BLaER1 treated with 17β-estradiol and CSF1 and Interleukin-3, amounts not matched to agents 10 nM and 100 nM (cell line): ENCODE data around the gene TMEM30A.

Source experiments
- H3K27ac ChIP-seq, 11 experiments: shearing (Covaris generic); formaldehyde crosslinking; 2 replicates each; pipeline ENCODE4 v1.8.1; 2022
- H3K27me3 ChIP-seq, 11 experiments: shearing (Covaris generic); formaldehyde crosslinking; 2 replicates each; pipeline ENCODE4 v1.8.1; 2022
- H3K36me3 ChIP-seq, 11 experiments: shearing (Covaris generic); formaldehyde crosslinking; 2 replicates each; pipeline ENCODE4 v1.8.1; 2022
- H3K4me1 ChIP-seq, 10 experiments: shearing (Covaris generic); formaldehyde crosslinking; 2 replicates each; pipeline ENCODE4 v1.8.1; 2022
- H3K4me2 ChIP-seq, 11 experiments: shearing (Covaris generic); formaldehyde crosslinking; 2 replicates each; pipeline ENCODE4 v1.8.1; 2022
- H3K4me3 ChIP-seq, 10 experiments: shearing (Covaris generic); formaldehyde crosslinking; 2 replicates each; pipeline ENCODE4 v1.8.1; 2022
- H3K9ac ChIP-seq, 11 experiments: shearing (Covaris generic); formaldehyde crosslinking; 2 replicates each; pipeline ENCODE4 v1.8.1; 2022
- H3K9me3 ChIP-seq, 11 experiments: shearing (Covaris generic); formaldehyde crosslinking; replicated peaks in 1 of 11; 2 replicates each; pipeline ENCODE4 v1.8.1; 2022
- H4K20me1 ChIP-seq, 11 experiments: shearing (Covaris generic); formaldehyde crosslinking; 2 replicates each; pipeline ENCODE4 v1.8.1; 2022
- Cebpa-rat ChIP-seq, 11 experiments: shearing (Covaris generic); IDR thresholded peaks; 2 replicates each; pipeline ENCODE4 v1.8.1; 2022

Gene TMEM30A

GRCh38 chr6:75308250-75308988 is 23.8 kb upstream of the TMEM30A start:
- Histone ChIP-seq H3K27ac (no peak overlapping the region), H3K4me2 (peak overlapping the region in 2 of 11 experiments; percentile 19 to 30; a peak in 3 of 22 replicates), H3K4me1 (peaks cover 0 to 15% (median 8%) of the 10 kb centered on the region in 10 experiments; a peak in 13 of 20 replicates), H3K4me3 (no peak overlapping the region), H3K36me3 (no peaks in the 10 kb centered on the region), H3K27me3 (no peaks in the 10 kb centered on the region), H3K9me3 (no peaks in the 10 kb centered on the region), H3K9ac (no peak overlapping the region), H4K20me1 (no peaks in the 10 kb centered on the region)
- TF ChIP-seq Cebpa-rat (IDR thresholded peaks at IDR 0.05): no peak

- no peaks in the 10 kb centered on the region for H3K36me3 ChIP-seq
- H3K4me1 ChIP-seq: peaks cover 0 to 15% (median 8%) of the 10 kb centered on the region in 10 experiments; a peak in 13 of 20 replicates
- H3K27ac ChIP-seq: no peak overlapping the region
- H3K4me2 ChIP-seq: no peak overlapping the region
- no peak overlapping the region for H3K9ac ChIP-seq
- no peaks in the 10 kb centered on the region for H3K9me3 ChIP-seq
- no peak for TF ChIP-seq Cebpa-rat (IDR thresholded peaks at IDR 0.05)
- no peaks in the 10 kb centered on the region for H4K20me1 ChIP-seq
- H3K4me3 ChIP-seq: no peak overlapping the region
- no peaks in the 10 kb centered on the region for H3K27me3 ChIP-seq
Measured at GRCh38 chr6:75307364-75308004, 22.9 kb upstream of the TMEM30A start.

- Histone ChIP-seq H3K9me3 (no peaks in the 10 kb centered on the region), H3K27me3 (no peaks in the 10 kb centered on the region), H4K20me1 (no peaks in the 10 kb centered on the region), H3K27ac (no peak overlapping the region), H3K4me3 (no peak overlapping the region), H3K4me2 (peak overlapping the region in 6 of 11 experiments; percentile 11 to 46 (median 30); a peak in 8 of 22 replicates), H3K36me3 (no peaks in the 10 kb centered on the region), H3K9ac (no peak overlapping the region), H3K4me1 (peaks cover 0 to 19% (median 8%) of the 10 kb centered on the region in 10 experiments; a peak in 15 of 20 replicates)
- no peak for TF ChIP-seq Cebpa-rat (IDR thresholded peaks at IDR 0.05)
Measured at GRCh38 chr6:75306064-75306463, 21.5 kb upstream of the TMEM30A start.

- H4K20me1 ChIP-seq: no peaks in the 10 kb centered on the region
- H3K4me3 ChIP-seq: no peak overlapping the region
- no peak overlapping the region for H3K9ac ChIP-seq
- no peak for TF ChIP-seq Cebpa-rat (IDR thresholded peaks at IDR 0.05)
- H3K4me2 ChIP-seq: peak overlapping the region in 3 of 11 experiments; percentile 11 to 34 (median 22); a peak in 4 of 22 replicates
- H3K27me3 ChIP-seq: no peaks in the 10 kb centered on the region
- no peak overlapping the region for H3K27ac ChIP-seq
- no peaks in the 10 kb centered on the region for H3K36me3 ChIP-seq
- peaks cover 4 to 24% (median 12%) of the 10 kb centered on the region in 10 experiments; a peak in 19 of 20 replicates for H3K4me1 ChIP-seq
- no peaks in the 10 kb centered on the region for H3K9me3 ChIP-seq
Measured at GRCh38 chr6:75305573-75305972, 21.0 kb upstream of the TMEM30A start.

GRCh38 chr6:75302280-75302679 is 17.7 kb upstream of the TMEM30A start:
- Histone ChIP-seq H3K36me3 (no peaks in the 10 kb centered on the region), H3K4me1 (peaks cover 15 to 26% (median 24%) of the 10 kb centered on the region in 10 experiments), H3K27me3 (no peaks in the 10 kb centered on the region), H3K27ac (no peak overlapping the region), H3K9me3 (no peaks in the 10 kb centered on the region), H3K9ac (no peak overlapping the region), H3K4me2 (no peak overlapping the region), H3K4me3 (no peak overlapping the region), H4K20me1 (no peaks in the 10 kb centered on the region)
- TF ChIP-seq Cebpa-rat (IDR thresholded peaks at IDR 0.05): no peak

GRCh38 chr6:75301537-75301936 is 16.9 kb upstream of the TMEM30A start:
- H3K4me1 ChIP-seq: peaks cover 15 to 26% (median 24%) of the 10 kb centered on the region in 10 experiments
- no peaks in the 10 kb centered on the region for H4K20me1 ChIP-seq
- H3K36me3 ChIP-seq: no peaks in the 10 kb centered on the region
- no peak for TF ChIP-seq Cebpa-rat (IDR thresholded peaks at IDR 0.05)
- no peak overlapping the region for H3K9ac ChIP-seq
- no peaks in the 10 kb centered on the region for H3K27me3 ChIP-seq
- no peak overlapping the region for H3K27ac ChIP-seq
- peak overlapping the region in 2 of 11 experiments; percentile 80 to 82; a peak in 2 of 22 replicates for H3K4me2 ChIP-seq
- H3K4me3 ChIP-seq: no peak overlapping the region
- H3K9me3 ChIP-seq: no peaks in the 10 kb centered on the region

GRCh38 chr6:75301088-75301487 is 16.5 kb upstream of the TMEM30A start:
- Histone ChIP-seq H3K36me3 (no peaks in the 10 kb centered on the region), H3K4me2 (peak overlapping the region in 6 of 11 experiments; percentile 49 to 82 (median 70); a peak in 11 of 22 replicates), H3K4me1 (peaks cover 15 to 25% (median 20%) of the 10 kb centered on the region in 10 experiments), H3K27ac (no peak overlapping the region), H4K20me1 (no peaks in the 10 kb centered on the region), H3K4me3 (no peak overlapping the region), H3K9ac (no peak overlapping the region), H3K27me3 (no peaks in the 10 kb centered on the region), H3K9me3 (no peaks in the 10 kb centered on the region)
- TF ChIP-seq Cebpa-rat (IDR thresholded peaks at IDR 0.05): no peak

GRCh38 chr6:75300531-75300855 is 15.9 kb upstream of the TMEM30A start:
- TF ChIP-seq Cebpa-rat (IDR thresholded peaks at IDR 0.05): no peak
- H3K9me3 ChIP-seq: no peaks in the 10 kb centered on the region
- no peaks in the 10 kb centered on the region for H4K20me1 ChIP-seq
- no peak overlapping the region for H3K4me3 ChIP-seq
- peak overlapping the region; percentile 49 to 82 (median 65); a peak in 21 of 22 replicates for H3K4me2 ChIP-seq
- H3K36me3 ChIP-seq: no peaks in the 10 kb centered on the region
- peaks cover 12 to 25% (median 16%) of the 10 kb centered on the region in 10 experiments for H3K4me1 ChIP-seq
- H3K9ac ChIP-seq: no peak overlapping the region
- no peaks in the 10 kb centered on the region for H3K27me3 ChIP-seq
- peak overlapping the region in 4 of 11 experiments; percentile 10 to 53 (median 30); a peak in 5 of 22 replicates for H3K27ac ChIP-seq

GRCh38 chr6:75299801-75300530 is 15.4 kb upstream of the TMEM30A start:
- no peaks in the 10 kb centered on the region for H3K27me3 ChIP-seq
- no peaks in the 10 kb centered on the region for H3K36me3 ChIP-seq
- H3K4me1 ChIP-seq: peaks cover 12 to 25% (median 15%) of the 10 kb centered on the region in 10 experiments
- no peaks in the 10 kb centered on the region for H4K20me1 ChIP-seq
- no peak for TF ChIP-seq Cebpa-rat (IDR thresholded peaks at IDR 0.05)
- H3K27ac ChIP-seq: peak overlapping the region in 5 of 11 experiments; percentile 5 to 53 (median 21); a peak in 6 of 22 replicates
- H3K4me3 ChIP-seq: no peak overlapping the region
- H3K4me2 ChIP-seq: peak overlapping the region; percentile 49 to 82 (median 65)
- H3K9me3 ChIP-seq: no peaks in the 10 kb centered on the region
- 0 out of 22 replicates have a peak overlapping the region, but pooled peaks of 1 of the 11 experiments have one; percentile 4 for H3K9ac ChIP-seq
